ELR (cell line): ENCODE measurements around the gene HES7.

ENCODE experiments used
- DNase-seq: peaks from one replicate; pipeline ENCODE4 v3.0.0-alpha.2; 2015; ENCODE audit warnings: low read depth

The HES7 gene

GRCh38 chr17:8155231-8155995 lies 31.5 kb upstream of the HES7 start:
- no peak for DNase-seq

GRCh38 chr17:8154608-8155155 lies 30.8 kb upstream of the HES7 start:
- DNase-seq, result no peak

GRCh38 chr17:8153957-8154607 lies 30.2 kb upstream of the HES7 start:
- DNase-seq, result peak; percentile 98

- peak; percentile 96 for DNase-seq
Measured at GRCh38 chr17:8153525-8153956, 29.6 kb upstream of the HES7 start.

GRCh38 chr17:8153031-8153451 lies 29.1 kb upstream of the HES7 start:
- no peak for DNase-seq

- peak; percentile 92 for DNase-seq
Measured at GRCh38 chr17:8152112-8152775, 28.3 kb upstream of the HES7 start, which contains the start of gene PER1. PER1 (minus strand) TSS chr17:8152404; CDS start chr17:8150706, 1,698 bp downstream.

GRCh38 chr17:8151641-8152111 lies 27.8 kb upstream of the HES7 start:
- peak; percentile 78 for DNase-seq

- peak; percentile 83 for DNase-seq
Measured at GRCh38 chr17:8151120-8151640, 27.3 kb upstream of the HES7 start.

- no peak for DNase-seq
Measured at GRCh38 chr17:8150194-8151119, 26.6 kb upstream of the HES7 start.

- DNase-seq, result no peak
Measured at GRCh38 chr17:8149419-8150193, 25.7 kb upstream of the HES7 start.

- DNase-seq, result no peak
Measured at GRCh38 chr17:8148560-8148959, 24.7 kb upstream of the HES7 start.

- DNase-seq, result no peak
Measured at GRCh38 chr17:8147805-8148404, 24.0 kb upstream of the HES7 start.

- DNase-seq, result no peak
Measured at GRCh38 chr17:8147141-8147804, 23.4 kb upstream of the HES7 start.

- no peak for DNase-seq
Measured at GRCh38 chr17:8146381-8147140, 22.7 kb upstream of the HES7 start.

- DNase-seq, result no peak
Measured at GRCh38 chr17:8145811-8146210, 21.9 kb upstream of the HES7 start.

- no peak for DNase-seq
Measured at GRCh38 chr17:8144401-8145231, 20.7 kb upstream of the HES7 start.

- no peak for DNase-seq
Measured at GRCh38 chr17:8143581-8144400, 19.9 kb upstream of the HES7 start.
